HCT116 (cell line): ENCODE measurements around the gene CREG2. TPM values are rescaled to one million over a fixed set of nuclear protein-coding genes. Genes with fewer than 3 reads are reported as not detected.

Experiments
- ATAC-seq: fragments of 200-7000 bp; cut with Tn5 transposase; 2 replicates; pipeline ENCODE4 v1.9.1; 2020; ENCODE audit warnings: mild to moderate bottlenecking, moderate library complexity
- BruUV-seq: library from RNA; stranded (reverse); fragments of 400-500 nt; replicated peaks from 2 replicates; lab custom pipeline; 2021; lab: Mats Ljungman, UMichigan
- CTCF ChIA-PET: fragments of 300-600 bp; sonication (Branson Sonifier 250); formaldehyde crosslinking; loops from one replicate; lab custom pipeline; 2021; ENCODE audit warnings: antibody characterized with exemption; lab: Charles Lee
- POLR2A ChIA-PET: fragments of 300-600, 350-600 bp; sonication (Branson Sonifier 250); formaldehyde crosslinking; loops from one replicate; lab custom pipeline; 2021; ENCODE audit warnings: antibody characterized with exemption; lab: Charles Lee
- RAD21 ChIA-PET, 2 experiments: fragments of 300-600 bp; sonication (Branson Sonifier 250); formaldehyde crosslinking; loops; one replicate each; lab custom pipeline; 2023; ENCODE audit warnings: low total read pairs in 2 of 2; ENCODE audit not compliant: uncharacterized antibody in 2 of 2, unreplicated experiment in 2 of 2, low non-redundant PET in 1 of 2; lab: Charles Lee
- DNase-seq: peaks from one replicate; pipeline ENCODE4 v3.0.0-alpha.2; 2010; ENCODE audit warnings: low read depth, low spot score
- H2AFZ ChIP-seq: fragments of 200-600 bp; shearing (Covaris generic), sonication (generic); 2 replicates; pipeline ENCODE4 v1.6.1; 2017; ENCODE audit warnings: low read depth, mixed run types, mixed read lengths, antibody characterized with exemption, low read length; ENCODE audit not compliant: poor library complexity, severe bottlenecking
- H3K27ac ChIP-seq: 2 replicates; pipeline ENCODE4 v1.5.1; 2012; ENCODE audit warnings: low read depth, low read length
- H3K27me3 ChIP-seq: fragments of 200-600 bp; sonication (generic); 2 replicates; pipeline ENCODE4 v1.6.1; 2016; ENCODE audit warnings: mixed run types, low read length, mixed read lengths; ENCODE audit not compliant: insufficient read depth
- H3K36me3 ChIP-seq, 2 experiments: fragments of 200-500 bp in 1 of 2; fragments of 200-600 bp in 1 of 2; sonication (Bioruptor generic) in 1 of 2; sonication (generic) in 1 of 2; 2 replicates each; pipeline versions ENCODE4 v1.5.1 to v1.6.1; 2014 to 2016; ENCODE audit warnings: low read length in 2 of 2, inconsistent platforms in 1 of 2, mixed read lengths in 1 of 2, mixed run types in 1 of 2; ENCODE audit not compliant: insufficient read depth in 2 of 2, control insufficient read depth in 1 of 2
- H3K4me1 ChIP-seq, 2 experiments: fragments of 200-600 bp in 1 of 2; sonication (generic) in 1 of 2; 2 replicates each; pipeline versions ENCODE4 v1.5.1 to v1.6.1; 2012 to 2017; ENCODE audit warnings: low read length in 2 of 2, inconsistent platforms in 1 of 2, mild to moderate bottlenecking in 1 of 2, mixed read lengths in 1 of 2, mixed run types in 1 of 2, moderate library complexity in 1 of 2; ENCODE audit not compliant: insufficient read depth in 2 of 2, control insufficient read depth in 1 of 2
- H3K4me2 ChIP-seq: fragments of 200-600 bp; sonication (generic); 2 replicates; pipeline ENCODE4 v1.6.1; 2017; ENCODE audit warnings: mixed run types, low read length, mixed read lengths
- H3K4me3 ChIP-seq, 2 experiments: fragments of 200-600 bp in 1 of 2; sonication (generic) in 1 of 2; replicated peaks in 1 of 2; 2 replicates each; pipeline ENCODE4 v1.5.1; 2011 to 2016; ENCODE audit warnings: low read length in 2 of 2, control low read depth in 1 of 2, low read depth in 1 of 2, mild to moderate bottlenecking in 1 of 2, mixed read lengths in 1 of 2, mixed run types in 1 of 2
- H3K79me2 ChIP-seq: fragments of 200-600 bp; sonication (generic); 2 replicates; pipeline ENCODE4 v1.6.1; 2017; ENCODE audit warnings: mild to moderate bottlenecking, mixed run types, low read length, moderate library complexity, mixed read lengths; ENCODE audit not compliant: insufficient read depth
- H3K9ac ChIP-seq: fragments of 200-600 bp; sonication (generic); 2 replicates; pipeline ENCODE4 v1.6.1; 2016; ENCODE audit warnings: low read length, mixed read lengths
- H3K9me2 ChIP-seq: fragments of 200-600 bp; sonication (generic), shearing (Covaris generic); 2 replicates; pipeline ENCODE4 v1.6.1; 2017; ENCODE audit warnings: mixed run types, mild to moderate bottlenecking, moderate library complexity; ENCODE audit not compliant: insufficient read depth
- H3K9me3 ChIP-seq, 2 experiments: fragments of 200-500 bp in 1 of 2; fragments of 200-600 bp in 1 of 2; sonication (Bioruptor generic) in 1 of 2; sonication (generic) in 1 of 2; 2 replicates each; pipeline ENCODE4 v1.6.1; 2014 to 2017; ENCODE audit warnings: low read length in 2 of 2, mixed read lengths in 2 of 2, inconsistent platforms in 1 of 2, low read depth in 1 of 2, mild to moderate bottlenecking in 1 of 2, mixed run types in 1 of 2, moderate library complexity in 1 of 2; ENCODE audit not compliant: control insufficient read depth in 1 of 2, insufficient read depth in 1 of 2
- H4K20me1 ChIP-seq: fragments of 200-600 bp; sonication (generic), shearing (Covaris generic); 2 replicates; pipeline ENCODE4 v1.6.1; 2017; ENCODE audit warnings: mixed run types, mild to moderate bottlenecking, moderate library complexity; ENCODE audit not compliant: insufficient read depth
- ATF3 ChIP-seq: IDR thresholded peaks from 2 replicates; pipeline ENCODE4 v1.6.1; 2012
- CBX3 ChIP-seq: IDR thresholded peaks from 2 replicates; pipeline ENCODE4 v1.6.1; 2012; ENCODE audit warnings: low read depth
- CEBPB ChIP-seq: IDR thresholded peaks from 2 replicates; pipeline ENCODE4 v1.6.1; 2012; ENCODE audit warnings: low read depth
- CTCF ChIP-seq, 3 experiments: fragments of 200-600 bp in 1 of 3; sonication (generic) in 1 of 3; IDR thresholded peaks in 2 of 3; conservative IDR thresholded peaks in 1 of 3; 2 replicates each; pipeline ENCODE4 v1.5.1; 2012 to 2017; ENCODE audit warnings: low read depth in 2 of 3, low read length in 2 of 3, antibody characterized with exemption in 1 of 3, borderline replicate concordance in 1 of 3, control low read depth in 1 of 3, mild to moderate bottlenecking in 1 of 3, mixed read lengths in 1 of 3, mixed run types in 1 of 3, moderate library complexity in 1 of 3; ENCODE audit not compliant: insufficient read depth in 1 of 3
- ELF1 ChIP-seq: IDR thresholded peaks from 2 replicates; pipeline ENCODE4 v1.6.1; 2012; ENCODE audit warnings: low read depth, borderline replicate concordance
- EZH2phosphoT487 ChIP-seq: fragments of 200-600 bp; IDR thresholded peaks from 2 replicates; pipeline ENCODE4 v1.6.1; 2018; ENCODE audit warnings: antibody characterized with exemption, borderline replicate concordance
- MAX ChIP-seq: IDR thresholded peaks from 2 replicates; pipeline ENCODE4 v1.6.1; 2012
- POLR2AphosphoS5 ChIP-seq: IDR thresholded peaks from 2 replicates; pipeline ENCODE4 v1.6.1; 2011; ENCODE audit warnings: mild to moderate bottlenecking, low read depth, low read length, moderate library complexity
- RAD21 ChIP-seq: IDR thresholded peaks from 2 replicates; pipeline ENCODE4 v1.6.1; 2012; ENCODE audit warnings: low read depth, mild to moderate bottlenecking
- REST ChIP-seq: IDR thresholded peaks from 2 replicates; pipeline ENCODE4 v1.6.1; 2012; ENCODE audit warnings: low read depth
- SP1 ChIP-seq: IDR thresholded peaks from 2 replicates; pipeline ENCODE4 v1.6.1; 2012; ENCODE audit warnings: low read depth
- YY1 ChIP-seq: IDR thresholded peaks from 2 replicates; pipeline ENCODE4 v1.6.1; 2011; ENCODE audit warnings: low read length, low read depth, moderate library complexity, mild to moderate bottlenecking; ENCODE audit not compliant: insufficient replicate concordance; ENCODE audit errors: extremely low read depth
- ZFX ChIP-seq: fragments of 450-650 bp; IDR thresholded peaks from 2 replicates; pipeline ENCODE4 v1.6.1; 2017
- ZNF274 ChIP-seq: fragments of 200-500 bp; sonication (Bioruptor generic); IDR thresholded peaks from 2 replicates; pipeline ENCODE4 v1.6.1; 2014; ENCODE audit warnings: mild to moderate bottlenecking, low read depth, low read length, inconsistent platforms
- intact Hi-C: fragments of 100-400 bp; cut with micrococcal nuclease; formaldehyde crosslinking; loops from 2 replicates; pipeline ENCODE4 v1.10.0; 2022
- total RNA-seq: library from RNA; stranded (reverse); gene quantifications from one replicate; pipeline ENCODE4 v1.2.1, GENCODE V29; 2021; ENCODE audit not compliant: unreplicated experiment

The CREG2 gene
- total RNA-seq, 1 experiment from 2014 or later: 0.12 TPM

GRCh38 chr2:101396316-101396717 is 9.0 kb upstream of the CREG2 start:
- Histone ChIP-seq H2AFZ (no peak overlapping the region), H3K4me3 (no peak overlapping the region), H3K4me1 (peaks cover 0 to 6% of the 10 kb centered on the region in 2 experiments; a peak in 1 of 4 replicates), H3K9me2 (no peaks in the 10 kb centered on the region), H3K4me2 (no peak overlapping the region), H3K9ac (no peak overlapping the region), H3K27ac (no peak overlapping the region), H3K27me3 (no peaks in the 10 kb centered on the region), H3K9me3 (no peaks in the 10 kb centered on the region), H3K79me2 (no peaks in the 10 kb centered on the region), H3K36me3 (no peaks in the 10 kb centered on the region), H4K20me1 (no peaks in the 10 kb centered on the region)
- intact Hi-C loops: no loop called here
- DNase-seq (no peak), ATAC-seq (no peak)
- POLR2A ChIA-PET: no interaction called here
- RAD21 ChIA-PET: no interaction called here
- TF ChIP-seq CEBPB: no peak
- TF ChIP-seq CTCF (IDR thresholded peaks at IDR 0.05 in 2 of 3, conservative IDR thresholded peaks at IDR 0.05 in 1 of 3; ENCODE audit: borderline replicate concordance in 1 of 3, insufficient read depth in 1 of 3, low read depth in 2 of 3, low read length in 2 of 3): no peak
- no peak for TF ChIP-seq YY1
- TF ChIP-seq MAX: no peak
- no peak for TF ChIP-seq ZNF274
- no peak for TF ChIP-seq CBX3
- TF ChIP-seq REST: no peak
- no peak for TF ChIP-seq ZFX
- no peak for TF ChIP-seq POLR2AphosphoS5
- no peak for TF ChIP-seq ATF3
- no peak for TF ChIP-seq ELF1
- TF ChIP-seq SP1: no peak
- no peak for TF ChIP-seq RAD21
- TF ChIP-seq EZH2phosphoT487: no peak
- CTCF ChIA-PET: interaction anchor here (0.7 kb wide), 1 partner anchor 9 kb away, joined by 3 read pairs; the partner anchor contains the start of gene CREG2
- no TSS peak for BruUV-seq
